ACC112 (cell line): ENCODE measurements around the gene MKNK2.
"Not testable (repeated sequence)": the region's sequence is repeated elsewhere in the genome, so short reads cannot be mapped to it uniquely, and the experiment has no call there.

Experiments used
- H2AFZ ChIP-seq: fragments of 200-600 bp; sonication (generic); one replicate; pipeline ENCODE4 v1.6.0; 2017; ENCODE audit warnings: antibody characterized with exemption, low read length; ENCODE audit not compliant: unreplicated experiment
- H3K27ac ChIP-seq: fragments of 200-600 bp; sonication (generic); 2 replicates; pipeline ENCODE4 v1.5.1; 2014; ENCODE audit warnings: low read depth, mild to moderate bottlenecking, antibody characterized with exemption, low read length, moderate library complexity
- H3K27me3 ChIP-seq: fragments of 200-600 bp; sonication (generic); 2 replicates; pipeline ENCODE4 v1.6.1; 2014; ENCODE audit warnings: mild to moderate bottlenecking, antibody characterized with exemption, low read length, moderate library complexity, mixed read lengths; ENCODE audit not compliant: insufficient read depth
- H3K36me3 ChIP-seq: fragments of 200-600 bp; sonication (generic); 2 replicates; pipeline ENCODE4 v1.6.1; 2016; ENCODE audit warnings: mild to moderate bottlenecking, antibody characterized with exemption, low read length, moderate library complexity, mixed read lengths; ENCODE audit not compliant: insufficient read depth
- H3K4me1 ChIP-seq: fragments of 200-600 bp; sonication (generic); one replicate; pipeline ENCODE4 v1.6.1; 2016; ENCODE audit warnings: low read length, mixed read lengths; ENCODE audit not compliant: insufficient read depth, unreplicated experiment, control insufficient read depth
- H3K4me3 ChIP-seq: fragments of 200-600 bp; sonication (generic); 2 replicates; pipeline ENCODE4 v1.5.1; 2014; ENCODE audit warnings: mild to moderate bottlenecking, low read depth, low read length
- H3K79me2 ChIP-seq: fragments of 200-600 bp; sonication (generic); one replicate; pipeline ENCODE4 v1.6.0; 2016; ENCODE audit warnings: low read length; ENCODE audit not compliant: control insufficient read depth, unreplicated experiment, insufficient read depth

The MKNK2 gene

GRCh38 chr19:1992759-1993260, 58.2 kb downstream of the MKNK2 start:
- Histone ChIP-seq H3K27me3 (no peaks in the 10 kb centered on the region), H3K4me3 (no peak overlapping the region), H2AFZ (no peak overlapping the region), H3K36me3 (peaks cover 4% of the 10 kb centered on the region), H3K79me2 (no peaks in the 10 kb centered on the region), H3K4me1 (no peaks in the 10 kb centered on the region), H3K27ac (no peak overlapping the region)

- Histone ChIP-seq H3K27ac (no peak overlapping the region), H2AFZ (no peak overlapping the region), H3K36me3 (peaks cover 4% of the 10 kb centered on the region), H3K79me2 (no peaks in the 10 kb centered on the region), H3K4me3 (no peak overlapping the region), H3K4me1 (no peaks in the 10 kb centered on the region), H3K27me3 (no peaks in the 10 kb centered on the region)
Observed at GRCh38 chr19:1991018-1991913, 59.8 kb downstream of the MKNK2 start.

GRCh38 chr19:1990230-1991017, 60.6 kb downstream of the MKNK2 start:
- no peaks in the 10 kb centered on the region for H3K4me1 ChIP-seq
- H3K36me3 ChIP-seq: no peaks in the 10 kb centered on the region
- H3K79me2 ChIP-seq: no peaks in the 10 kb centered on the region
- no peak overlapping the region for H2AFZ ChIP-seq
- H3K27me3 ChIP-seq: no peaks in the 10 kb centered on the region
- H3K27ac ChIP-seq: no peak overlapping the region
- H3K4me3 ChIP-seq: no peak overlapping the region

GRCh38 chr19:1989513-1990229, 61.4 kb downstream of the MKNK2 start:
- Histone ChIP-seq H3K36me3 (no peaks in the 10 kb centered on the region), H3K27me3 (no peaks in the 10 kb centered on the region), H2AFZ (no peak overlapping the region), H3K4me3 (no peak overlapping the region), H3K4me1 (no peaks in the 10 kb centered on the region), H3K79me2 (no peaks in the 10 kb centered on the region), H3K27ac (no peak overlapping the region)

- not testable (repeated sequence) for H3K36me3 ChIP-seq, H3K79me2 ChIP-seq, H3K27me3 ChIP-seq, H3K4me3 ChIP-seq, H2AFZ ChIP-seq, H3K4me1 ChIP-seq, H3K27ac ChIP-seq
Observed at GRCh38 chr19:1988464-1988863, 62.6 kb downstream of the MKNK2 start.
